GM12878 (cell line): ENCODE data around the gene ANO7. TPM values are rescaled to one million over a fixed set of nuclear protein-coding genes. Genes with fewer than 3 reads are reported as not detected.

Experiments
- ATAC-seq: fragments of 200-7000 bp; cut with Tn5 transposase; 3 replicates; pipeline ENCODE4 v1.9.1; 2020; ENCODE audit warnings: mild to moderate bottlenecking, moderate library complexity
- BruUV-seq: library from RNA; stranded (reverse); fragments of 400-500 nt; replicated peaks from 2 replicates; lab custom pipeline; 2021; lab: Mats Ljungman, UMichigan
- CTCF ChIA-PET: fragments of 300-600 bp; sonication (Branson Sonifier 250); formaldehyde crosslinking; extraction: SDS; loops from one replicate; lab custom pipeline; 2021; ENCODE audit warnings: inconsistent platforms; lab: Yijun Ruan, JAX
- POLR2A ChIA-PET: fragments of 350-600 bp; formaldehyde crosslinking; extraction: SDS; loops from one replicate; lab custom pipeline; 2021; ENCODE audit warnings: inconsistent platforms; lab: Charles Lee
- RAD21 ChIA-PET: fragments of 300-600 bp; sonication (Branson Sonifier 250); formaldehyde crosslinking; loops from one replicate; lab custom pipeline; 2023; ENCODE audit warnings: antibody characterized with exemption; ENCODE audit not compliant: unreplicated experiment; lab: Charles Lee
- SMC1A ChIA-PET: fragments of 300-600 bp; sonication (Branson Sonifier 250); formaldehyde crosslinking; loops from one replicate; lab custom pipeline; 2023; ENCODE audit not compliant: unreplicated experiment, uncharacterized antibody; lab: Charles Lee
- DNase-seq: peaks from one replicate; pipeline ENCODE4 v3.0.0-alpha.2; 2011; ENCODE audit warnings: low read depth, low spot score
- FAIRE-seq: peaks from 3 replicates; lab custom pipeline; 2011; peaks lifted over from hg19 to GRCh38; lab: Jason Lieb, UNC
- H2AFZ ChIP-seq: 2 replicates; pipeline ENCODE4 v1.6.0; 2011; ENCODE audit warnings: low read depth, low read length, control low read depth; ENCODE audit not compliant: control insufficient read depth
- H3K27ac ChIP-seq: 2 replicates; pipeline ENCODE4 v1.5.1; 2011; ENCODE audit warnings: control low read depth; ENCODE audit not compliant: control insufficient read depth, insufficient read depth
- H3K27me3 ChIP-seq, 2 experiments: replicated peaks in 1 of 2; 2 replicates each; pipeline versions ENCODE4 v1.6.0 to v1.6.1; 2011; ENCODE audit warnings: low read length in 1 of 2; ENCODE audit not compliant: control insufficient read depth in 2 of 2, insufficient read depth in 2 of 2
- H3K36me3 ChIP-seq, 2 experiments: 2 replicates each; pipeline ENCODE4 v1.5.1; 2011; ENCODE audit warnings: low read length in 1 of 2; ENCODE audit not compliant: control insufficient read depth in 2 of 2, insufficient read depth in 2 of 2
- H3K4me1 ChIP-seq: 2 replicates; pipeline ENCODE4 v1.6.1; 2011; ENCODE audit warnings: mild to moderate bottlenecking, low read length, moderate library complexity, mixed read lengths; ENCODE audit not compliant: control insufficient read depth, insufficient read depth
- H3K4me2 ChIP-seq: 2 replicates; pipeline ENCODE4 v1.6.0; 2011; ENCODE audit warnings: control low read depth; ENCODE audit not compliant: control insufficient read depth, insufficient read depth
- H3K4me3 ChIP-seq: fragments of 200-600 bp; sonication (generic); 2 replicates; pipeline ENCODE4 v1.5.1; 2016
- H3K79me2 ChIP-seq: 2 replicates; pipeline ENCODE4 v1.6.0; 2011; ENCODE audit warnings: low read length; ENCODE audit not compliant: control insufficient read depth, insufficient read depth
- H3K9ac ChIP-seq: 2 replicates; pipeline ENCODE4 v1.8.0; 2011; ENCODE audit warnings: low read length, control low read depth, mixed read lengths; ENCODE audit not compliant: control insufficient read depth, insufficient read depth
- H3K9me3 ChIP-seq: replicated peaks from 3 replicates; pipeline ENCODE4 v1.5.1; 2011; ENCODE audit warnings: mild to moderate bottlenecking, low read length; ENCODE audit not compliant: control insufficient read depth, insufficient read depth
- H4K20me1 ChIP-seq: 2 replicates; pipeline ENCODE4 v1.6.0; 2011; ENCODE audit not compliant: control insufficient read depth, insufficient read depth
- POLR2A ChIP-seq: IDR thresholded peaks from 2 replicates; pipeline ENCODE4 v1.6.1; 2011; ENCODE audit warnings: low read depth, mild to moderate bottlenecking, low read length
- WGBS: methylation state at CpG from one replicate; pipeline ENCODE4 v1.1.6; 2016; ENCODE audit warnings: low lambda C conversion rate; ENCODE audit not compliant: insufficient replicate concordance, insufficient coverage; ENCODE audit errors: missing lambda C conversion rate; 5-methylcytosine and 5-hydroxymethylcytosine counted together
- in situ Hi-C: fragments of 300-500 bp; cut with MboI; formaldehyde crosslinking; loops from 9 replicates; pipeline ENCODE4 v1.14.3; 2018; ENCODE audit warnings: mixed read lengths
- intact Hi-C: fragments of 100-400 bp; cut with micrococcal nuclease; formaldehyde crosslinking; loops from one replicate; pipeline ENCODE4 v1.14.2; 2022; ENCODE audit not compliant: unreplicated experiment
- polyA plus RNA-seq, 11 experiments: library from polyadenylated mRNA; depleted of rRNA in 4 of 11; unstranded in 6 of 11; stranded (reverse) in 5 of 11; fragments of >200 nt; fragmentation: Nextera tagmentation in 4 of 11; fragmentation: Illumina TruSeq in 1 of 11; extraction: Ambion mirVana in 4 of 11; extraction: Trizol in 1 of 11; gene quantifications; 1 replicate in 1 of 11; 2 replicates in 10 of 11; pipeline versions ENCODE4 v1.2.1 to v1.2.3, GENCODE V29; 2011 to 2016; ENCODE audit warnings: inconsistent platforms in 2 of 11, missing spikeins in 2 of 11, low read depth in 1 of 11
- total RNA-seq, 4 experiments: library from RNA; depleted of rRNA in 3 of 4; stranded (reverse); fragments of >200 nt in 3 of 4; fragmentation: Illumina TruSeq in 1 of 4; extraction: Trizol in 1 of 4; gene quantifications; 2 replicates each; pipeline versions ENCODE4 v1.2.1 to v1.2.3, GENCODE V29; 2013 to 2021
- TF ChIP-seq, protein P1 (sequence below): IDR thresholded peaks from 2 replicates; pipeline ENCODE4 v1.6.1; 2012; ENCODE audit warnings: improper control_type of control experiment, low read depth, low read length; ENCODE audit not compliant: insufficient replicate concordance

ANO7 gene
- total and polyA plus RNA-seq, 10 of the 15 experiments (the other 5 are each of a cell fraction or from before 2014, with no cell fraction given): 0.08 to 1.4 (median 0.44) TPM

DNA sequence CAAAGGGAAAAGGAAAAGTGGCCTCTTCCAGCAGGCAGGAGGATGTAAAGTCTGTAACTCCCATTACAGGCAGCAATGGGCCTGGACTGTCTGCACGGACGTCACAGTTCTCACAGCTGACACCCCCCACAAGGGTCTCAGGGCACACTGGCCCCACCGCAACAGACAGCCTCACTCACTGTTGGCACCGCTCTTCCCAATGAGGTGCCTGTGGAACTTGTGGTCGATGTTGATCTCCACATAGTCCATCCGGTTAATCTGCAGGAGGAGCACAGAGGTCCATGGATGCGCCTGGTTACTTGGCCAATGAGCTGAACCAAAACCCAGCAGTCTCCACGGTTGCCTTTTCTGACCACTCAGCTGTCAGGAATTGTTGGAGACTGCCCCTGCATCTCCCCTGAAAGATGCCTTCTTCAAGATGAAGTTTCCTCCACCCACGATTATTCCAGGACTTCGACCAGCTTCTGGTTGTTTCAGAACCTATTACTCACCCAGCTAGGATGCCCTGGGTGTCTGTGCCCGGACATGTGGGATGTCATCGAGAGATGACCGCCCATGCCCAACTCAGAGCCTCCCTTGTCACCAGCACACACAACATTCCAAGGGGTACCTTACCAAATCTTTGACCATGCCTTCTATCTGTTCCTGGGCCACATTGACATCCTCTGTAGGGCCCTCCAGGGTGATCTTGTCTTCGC, 64.5 kb downstream of the ANO7 start:
- H3K4me3 ChIP-seq: no peak overlapping the region
- in situ Hi-C loops: no loop called here
- H3K4me2 ChIP-seq: no peak overlapping the region
- POLR2A ChIA-PET: no interaction called here
- WGBS: 98% methylated on average over 14 of the region's 14 CpGs
- intact Hi-C loops: loop anchor here (10.0 kb wide), 1 partner anchor 142 kb away; no protein-coding TSS in a partner anchor
- DNase-seq (no peak), FAIRE-seq (no peak), ATAC-seq (no peak)
- CTCF ChIA-PET: interaction anchor here (1.0 kb wide), 1 partner anchor 29 kb away, joined by 3 read pairs; no protein-coding TSS in a partner anchor
- TF ChIP-seq, protein P1, sequence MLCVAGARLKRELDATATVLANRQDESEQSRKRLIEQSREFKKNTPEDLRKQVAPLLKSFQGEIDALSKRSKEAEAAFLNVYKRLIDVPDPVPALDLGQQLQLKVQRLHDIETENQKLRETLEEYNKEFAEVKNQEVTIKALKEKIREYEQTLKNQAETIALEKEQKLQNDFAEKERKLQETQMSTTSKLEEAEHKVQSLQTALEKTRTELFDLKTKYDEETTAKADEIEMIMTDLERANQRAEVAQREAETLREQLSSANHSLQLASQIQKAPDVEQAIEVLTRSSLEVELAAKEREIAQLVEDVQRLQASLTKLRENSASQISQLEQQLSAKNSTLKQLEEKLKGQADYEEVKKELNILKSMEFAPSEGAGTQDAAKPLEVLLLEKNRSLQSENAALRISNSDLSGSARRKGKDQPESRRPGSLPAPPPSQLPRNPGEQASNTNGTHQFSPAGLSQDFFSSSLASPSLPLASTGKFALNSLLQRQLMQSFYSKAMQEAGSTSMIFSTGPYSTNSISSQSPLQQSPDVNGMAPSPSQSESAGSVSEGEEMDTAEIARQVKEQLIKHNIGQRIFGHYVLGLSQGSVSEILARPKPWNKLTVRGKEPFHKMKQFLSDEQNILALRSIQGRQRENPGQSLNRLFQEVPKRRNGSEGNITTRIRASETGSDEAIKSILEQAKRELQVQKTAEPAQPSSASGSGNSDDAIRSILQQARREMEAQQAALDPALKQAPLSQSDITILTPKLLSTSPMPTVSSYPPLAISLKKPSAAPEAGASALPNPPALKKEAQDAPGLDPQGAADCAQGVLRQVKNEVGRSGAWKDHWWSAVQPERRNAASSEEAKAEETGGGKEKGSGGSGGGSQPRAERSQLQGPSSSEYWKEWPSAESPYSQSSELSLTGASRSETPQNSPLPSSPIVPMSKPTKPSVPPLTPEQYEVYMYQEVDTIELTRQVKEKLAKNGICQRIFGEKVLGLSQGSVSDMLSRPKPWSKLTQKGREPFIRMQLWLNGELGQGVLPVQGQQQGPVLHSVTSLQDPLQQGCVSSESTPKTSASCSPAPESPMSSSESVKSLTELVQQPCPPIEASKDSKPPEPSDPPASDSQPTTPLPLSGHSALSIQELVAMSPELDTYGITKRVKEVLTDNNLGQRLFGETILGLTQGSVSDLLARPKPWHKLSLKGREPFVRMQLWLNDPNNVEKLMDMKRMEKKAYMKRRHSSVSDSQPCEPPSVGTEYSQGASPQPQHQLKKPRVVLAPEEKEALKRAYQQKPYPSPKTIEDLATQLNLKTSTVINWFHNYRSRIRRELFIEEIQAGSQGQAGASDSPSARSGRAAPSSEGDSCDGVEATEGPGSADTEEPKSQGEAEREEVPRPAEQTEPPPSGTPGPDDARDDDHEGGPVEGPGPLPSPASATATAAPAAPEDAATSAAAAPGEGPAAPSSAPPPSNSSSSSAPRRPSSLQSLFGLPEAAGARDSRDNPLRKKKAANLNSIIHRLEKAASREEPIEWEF: no peak
- TF ChIP-seq POLR2A: 0 out of 2 replicates have a peak, but pooled peaks have one; percentile 23
- BruUV-seq: TSS peak; percentile 12
- H4K20me1 ChIP-seq: no peaks in the 10 kb centered on the region; the same call in 1 of the 2 replicates
- H3K27me3 ChIP-seq: no peaks in the 10 kb centered on the region
- no peaks in the 10 kb centered on the region for H3K9me3 ChIP-seq
- H3K27ac ChIP-seq: no peak overlapping the region
- H3K9ac ChIP-seq: no peak overlapping the region
- H2AFZ ChIP-seq: no peak overlapping the region
- SMC1A ChIA-PET: interaction anchor here (1.1 kb wide), 1 partner anchor 139 kb away, joined by 3 read pairs; no protein-coding TSS in a partner anchor
- no peaks in the 10 kb centered on the region; the same call in 1 of the 2 replicates for H3K79me2 ChIP-seq
- RAD21 ChIA-PET: no interaction called here
- no peaks in the 10 kb centered on the region for H3K4me1 ChIP-seq
- peaks cover 64 to 67% of the 10 kb centered on the region in 2 experiments for H3K36me3 ChIP-seq
